Psoas muscle (tissue), 8 donors: ENCODE measurements around the gene ERCC2. TPM values are rescaled to one million over a fixed set of nuclear protein-coding genes. Genes with fewer than 3 reads are reported as not detected.
"Not testable (repeated sequence)": the region's sequence is repeated elsewhere in the genome, so short reads cannot be mapped to it uniquely, and the experiment has no call there.

Experiments
- ATAC-seq, 4 donors: fragments of 200-7000 bp; cut with Tn5 transposase; one replicate each; pipeline ENCODE4 v1.9.1; 2020; ENCODE audit warnings: moderate library complexity in 3 of 4, mild to moderate bottlenecking in 2 of 4
- DNase-seq, 2 donors: peaks; one replicate each; pipeline ENCODE4 v3.0.0-alpha.2; 2020
- H3K27ac ChIP-seq: fragments of 200-600 bp; one replicate; pipeline ENCODE4 v1.8.0; 2022
- H3K27me3 ChIP-seq, 3 donors: fragments of 200-600 bp in 1 of 3; one replicate each; pipeline versions ENCODE4 v1.6.1 to v1.8.0; 2013 to 2022; ENCODE audit warnings: low read length in 2 of 3, mild to moderate bottlenecking in 2 of 3, moderate library complexity in 1 of 3; ENCODE audit not compliant: insufficient read depth in 3 of 3
- H3K36me3 ChIP-seq, 2 donors: fragments of 200-600 bp in 1 of 2; one replicate each; pipeline versions ENCODE4 v1.6.1 to v1.8.0; 2013 to 2022; ENCODE audit warnings: low read depth in 1 of 2, mild to moderate bottlenecking in 1 of 2, moderate library complexity in 1 of 2; ENCODE audit not compliant: insufficient read depth in 1 of 2
- H3K4me1 ChIP-seq: fragments of 200-600 bp; one replicate; pipeline ENCODE4 v1.8.0; 2022
- H3K4me3 ChIP-seq: fragments of 200-600 bp; one replicate; pipeline ENCODE4 v1.8.0; 2022; ENCODE audit warnings: mild to moderate bottlenecking
- H3K9me3 ChIP-seq: fragments of 200-600 bp; one replicate; pipeline ENCODE4 v1.8.0; 2022
- CTCF ChIP-seq: fragments of 200-600 bp; IDR thresholded peaks from one replicate; pipeline ENCODE4 v1.8.0; 2022; ENCODE audit warnings: antibody characterized with exemption
- WGBS, 3 donors: extraction: QIAGEN DNeasy Blood & Tissue Kit; methylation state at CpG; one replicate each; pipeline versions ENCODE4 v1.1.6 to v1.1.7; 2013; 5-methylcytosine and 5-hydroxymethylcytosine counted together
- intact Hi-C, 2 donors: fragments of 100-400 bp; cut with DNase I; formaldehyde crosslinking; loops; one replicate each; pipeline versions ENCODE4 v1.11.0 to v1.14.2; 2022
- polyA plus RNA-seq, 3 donors: library from polyadenylated mRNA; stranded (reverse); fragments of 200-250 nt; gene quantifications; one replicate each; pipeline ENCODE4 v1.2.3, GENCODE V29; 2013
- total RNA-seq, 4 donors: library from RNA; stranded (reverse); fragmentation: NEBNext Ultra II Directional in 2 of 4; extraction: Animal tissue kit (Norgen Biotek cat#: 25700) in 2 of 4; gene quantifications; one replicate each; pipeline versions ENCODE4 v1.2.1 to v1.2.4, GENCODE V29; 2021 to 2023
- donor health status: healthy with polysubstance abuse.
- donor health status: DM: no; HTN: no; CAD: no; lungs with moderate emphysema.
- donor health status: Bipolar disorder and iron deficiency.
- donor health status: healthy.
- donor health status: DM: yes; HTN: yes; CAD: no.
- donor health status: DM: no; HTN: no; CAD: no.
- donor health status: DM: no; HTN: no; CAD: no.
- donor health status: DM: yes; HTN: yes; CAD: no.

Gene ERCC2
- total and polyA plus RNA-seq, 7 donors: 5.0 to 16.4 (median 9.3) TPM

GRCh38 chr19:45314708-45315245, 55.6 kb downstream of the ERCC2 start:
- intact Hi-C loops: no loop called here
- Histone ChIP-seq H3K27me3 (no peaks in the 10 kb centered on the region), H3K4me3 (no peak overlapping the region), H3K36me3 (peaks cover 0 to 80% of the 10 kb centered on the region in 2 donors), H3K27ac (peak overlapping the region; percentile 86), H3K4me1 (peaks cover 52% of the 10 kb centered on the region), H3K9me3 (no peaks in the 10 kb centered on the region)
- TF ChIP-seq CTCF: no peak
- 49 to 67% (median 52%) methylated on average over 8 of the region's 8 CpGs for WGBS, 3 donors
- DNase-seq (no peak), ATAC-seq (no peak)

GRCh38 chr19:45312285-45312684, 58.1 kb downstream of the ERCC2 start:
- ATAC-seq, H3K4me3 ChIP-seq, H3K27me3 ChIP-seq, intact Hi-C loops, H3K9me3 ChIP-seq, DNase-seq: not testable (repeated sequence)
- H3K27ac ChIP-seq: peak overlapping the region; percentile 86
- H3K4me1 ChIP-seq: peaks cover 55% of the 10 kb centered on the region
- peaks cover 0 to 81% of the 10 kb centered on the region in 2 donors for H3K36me3 ChIP-seq
- 58 to 67% (median 62%) methylated on average over 14 of the region's 14 CpGs for WGBS, 3 donors

- Histone ChIP-seq H3K27ac (peak overlapping the region; percentile 86), H3K27me3 (no peaks in the 10 kb centered on the region), H3K4me1 (peaks cover 59% of the 10 kb centered on the region), H3K36me3 (peaks cover 0 to 81% of the 10 kb centered on the region in 2 donors), H3K9me3 (no peaks in the 10 kb centered on the region), H3K4me3 (no peak overlapping the region)
- TF ChIP-seq CTCF: no peak
- ATAC-seq (peak; percentile 16 to 60 (median 48)), DNase-seq (peak; percentile 37 to 74)
- 7 to 11% (median 8%) methylated on average over 16 to 18 of the region's 18 CpGs for WGBS, 3 donors
- intact Hi-C loops: no loop called here
These were observed 58.8 kb downstream of the ERCC2 start for GRCh38 chr19:45311621-45312020.

- DNase-seq, intact Hi-C loops, ATAC-seq, H3K4me3 ChIP-seq, H3K27me3 ChIP-seq, H3K9me3 ChIP-seq: not testable (repeated sequence)
- H3K36me3 ChIP-seq: peaks cover 0 to 68% of the 10 kb centered on the region in 2 donors
- WGBS, 3 donors: 82 to 85% (median 84%) methylated on average over 8 of the region's 8 CpGs
- peaks cover 46% of the 10 kb centered on the region for H3K4me1 ChIP-seq
- H3K27ac ChIP-seq: peak overlapping the region; percentile 86
These were observed 61.1 kb downstream of the ERCC2 start for GRCh38 chr19:45309322-45309721.

GRCh38 chr19:45307361-45307760, 63.0 kb downstream of the ERCC2 start:
- ATAC-seq: no peak
- Histone ChIP-seq H3K4me1 (peaks cover 29% of the 10 kb centered on the region), H3K36me3 (peaks cover 0 to 53% of the 10 kb centered on the region in 2 donors), H3K9me3 (peaks cover 5% of the 10 kb centered on the region), H3K4me3 (no peak overlapping the region), H3K27ac (peak overlapping the region; percentile 72), H3K27me3 (no peaks in the 10 kb centered on the region)
- TF ChIP-seq CTCF: no peak
- 87 to 91% (median 89%) methylated on average over 19 of the region's 19 CpGs for WGBS, 3 donors
- intact Hi-C loops: no loop called here
- DNase-seq: no peak
